K562 (cell line): ENCODE results near the gene GTF2H4. TPM values are rescaled to one million over a fixed set of nuclear protein-coding genes. Genes with fewer than 3 reads are reported as not detected.

Source experiments
- BRCA1 ChIP-seq, 2 experiments: fragments of 450-650 bp in 1 of 2; sonication (generic) in 1 of 2; formaldehyde crosslinking in 1 of 2; IDR thresholded peaks; 2 replicates each; pipeline versions ENCODE4 v1.5.0 to v1.6.1; 2017 to 2020; ENCODE audit warnings: mild to moderate bottlenecking in 1 of 2, missing genetic modification reagents in 1 of 2
- BRF1 ChIP-seq: IDR thresholded peaks from 3 replicates; pipeline ENCODE4 v1.6.1; 2011; ENCODE audit warnings: borderline replicate concordance, mild to moderate bottlenecking; ENCODE audit not compliant: insufficient read length; ENCODE audit errors: extremely low read depth
- CEBPG ChIP-seq, 3 experiments: fragments of 200-800 bp in 1 of 3; sonication (Bioruptor generic) in 1 of 3; sonication (generic) in 1 of 3; formaldehyde crosslinking in 1 of 3; IDR thresholded peaks in 2 of 3; conservative IDR thresholded peaks in 1 of 3; 2 replicates each; pipeline versions ENCODE4 v1.6.1 to v1.8.0; 2016 to 2022; ENCODE audit warnings: missing compliant biosample characterization in 2 of 3, missing genetic modification characterization in 2 of 3, mild to moderate bottlenecking in 1 of 3, missing genetic modification reagents in 1 of 3
- CLOCK ChIP-seq: fragments of 250-450 bp; sonication (Bioruptor Pico); IDR thresholded peaks from 2 replicates; pipeline ENCODE4 v1.4.0; 2020; ENCODE audit warnings: mild to moderate bottlenecking, moderate library complexity, borderline replicate concordance
- CXXC5 ChIP-seq: fragments of 250-450 bp; sonication (Bioruptor Pico); IDR thresholded peaks from 2 replicates; pipeline ENCODE4 v1.8.0; 2022; ENCODE audit warnings: inconsistent platforms, mild to moderate bottlenecking, moderate library complexity
- JUN ChIP-seq, 2 experiments: sonication (generic) in 1 of 2; formaldehyde crosslinking in 1 of 2; IDR thresholded peaks; 2 replicates each; pipeline versions ENCODE4 v1.6.1 to v1.8.0; 2012 to 2022; ENCODE audit warnings: borderline replicate concordance in 2 of 2, mild to moderate bottlenecking in 2 of 2, improper control_type of control experiment in 1 of 2, low read depth in 1 of 2, low read length in 1 of 2, missing genetic modification reagents in 1 of 2
- KAT8 ChIP-seq: fragments of 450-650 bp; IDR thresholded peaks from 2 replicates; pipeline ENCODE4 v1.6.1; 2016; ENCODE audit warnings: low read depth, mild to moderate bottlenecking
- MCM2 ChIP-seq: fragments of 450-650 bp; IDR thresholded peaks from 2 replicates; pipeline ENCODE4 v1.6.1; 2017; ENCODE audit warnings: low read depth, mild to moderate bottlenecking
- MLLT1 ChIP-seq, 2 experiments: fragments of 450-650 bp; IDR thresholded peaks; 2 replicates each; pipeline ENCODE4 v1.6.1; 2016
- RAD51 ChIP-seq: fragments of 450-650 bp; IDR thresholded peaks from 2 replicates; pipeline ENCODE4 v1.7.1; 2016; ENCODE audit warnings: low read depth, mild to moderate bottlenecking, borderline replicate concordance
- TRIM28 ChIP-seq: fragments of 450-650 bp; IDR thresholded peaks from 2 replicates; pipeline ENCODE4 v1.6.1; 2017
- USF2 ChIP-seq: sonication (generic); formaldehyde crosslinking; IDR thresholded peaks from 2 replicates; pipeline ENCODE4 v1.5.0; 2020; ENCODE audit warnings: missing genetic modification reagents
- ZC3H4 ChIP-seq: sonication (generic); formaldehyde crosslinking; IDR thresholded peaks from 2 replicates; pipeline ENCODE4 v1.9.0; 2021; ENCODE audit warnings: missing genetic modification reagents, borderline replicate concordance
- ZNF140 ChIP-seq: fragments of 250-450 bp; sonication (Bioruptor Pico); IDR thresholded peaks from 2 replicates; pipeline ENCODE4 v1.8.0; 2021; ENCODE audit warnings: moderate library complexity, mild to moderate bottlenecking, inconsistent platforms
- ZNF609 ChIP-seq: sonication (generic); formaldehyde crosslinking; IDR thresholded peaks from 2 replicates; pipeline ENCODE4 v1.8.1; 2023; ENCODE audit warnings: missing genetic modification reagents, mild to moderate bottlenecking, borderline replicate concordance
- ZSCAN29 ChIP-seq: fragments of 450-650 bp; IDR thresholded peaks from 2 replicates; pipeline ENCODE4 v1.6.1; 2017
- polyA plus RNA-seq, 8 experiments: library from polyadenylated mRNA; depleted of rRNA in 4 of 8; stranded (reverse) in 5 of 8; unstranded in 3 of 8; fragments of >200 nt; fragmentation: Nextera tagmentation in 2 of 8; fragmentation: Illumina TruSeq in 1 of 8; extraction: Ambion mirVana in 2 of 8; extraction: Trizol in 1 of 8; gene quantifications; 2 replicates each; pipeline versions ENCODE4 v1.2.1 to v1.2.3, GENCODE V29; 2011 to 2014; ENCODE audit warnings: inconsistent platforms in 1 of 8, missing spikeins in 1 of 8
- total RNA-seq, 7 experiments: library from RNA; depleted of rRNA in 6 of 7; stranded (reverse); fragments of >200 nt in 6 of 7; fragmentation: Illumina TruSeq in 2 of 7; extraction: Trizol in 2 of 7; gene quantifications; 2 replicates each; pipeline versions ENCODE4 v1.2.1 to v1.2.3, GENCODE V29; 2011 to 2021; ENCODE audit warnings: low replicate concordance in 1 of 7

GTF2H4 gene
- total and polyA plus RNA-seq, 9 of the 15 experiments (the other 6 are each of a cell fraction or from before 2014, with no cell fraction given) = 3.6 to 86.1 (median 39.6) TPM

- TF ChIP-seq JUN (IDR thresholded peaks at IDR 0.05; ENCODE audit: borderline replicate concordance, low read depth, low read length) (no peak), JUN (CRISPR knock-in tag; IDR thresholded peaks at IDR 0.05; ENCODE audit: borderline replicate concordance) (peak; percentile 32; the same call in 1 of the 2 replicates), ZNF140 (CRISPR knock-in tag) (peak; percentile 47; the same call in 1 of the 2 replicates), CEBPG (CRISPR knock-in tag; IDR thresholded peaks at IDR 0.05) (no peak), CEBPG (tag; conservative IDR thresholded peaks at IDR 0.05 in 1 of 2, IDR thresholded peaks at IDR 0.05 in 1 of 2) (no peak), ZC3H4 (no peak), USF2 (CRISPR knock-in tag) (no peak), MLLT1 (IDR thresholded peaks at IDR 0.05) (peak in 1 of 2 experiments; percentile 68; a peak in 1 of 4 replicates), ZNF609 (CRISPR knock-in tag) (no peak), CLOCK (CRISPR knock-in tag) (no peak), BRCA1 (IDR thresholded peaks at IDR 0.05) (no peak), BRCA1 (CRISPR knock-in tag; IDR thresholded peaks at IDR 0.05) (no peak), RAD51 (no peak), ZSCAN29 (0 out of 2 replicates have a peak, but pooled peaks have one; percentile 4), MCM2 (no peak), BRF1 (no peak), TRIM28 (no peak), KAT8 (no peak), CXXC5 (CRISPR knock-in tag) (peak; percentile 94)
Measured at GRCh38 chr6:30914076-30914853, 6.3 kb downstream of the GTF2H4 start, which contains the start of gene VARS2 (continued).
